Natural killer cell (primary cell): ENCODE measurements around the gene CXCL1. TPM values are rescaled to one million over a fixed set of nuclear protein-coding genes. Genes with fewer than 3 reads are reported as not detected.

Experiments used
- ATAC-seq, 3 donors: fragments of 150-1000 bp in 2 of 3; fragments of 200-7000 bp in 1 of 3; cut with Tn5 transposase; 1 replicate in 1 of 3; 2 replicates in 2 of 3; pipeline ENCODE4 v1.10.0; 2021; ENCODE audit warnings: mild to moderate bottlenecking in 2 of 3, moderate library complexity in 2 of 3
- DNase-seq, 2 donors: peaks; one replicate each; pipeline versions ENCODE4 v3.0.0 to v3.0.0-alpha.2; 2013 to 2021; ENCODE audit warnings: mixed read lengths in 1 of 2
- H3K27ac ChIP-seq: one replicate; pipeline ENCODE4 v1.5.1; 2013; ENCODE audit warnings: mild to moderate bottlenecking, low read length
- H3K27me3 ChIP-seq: one replicate; pipeline ENCODE4 v1.6.1; 2013; ENCODE audit warnings: low read length; ENCODE audit not compliant: control insufficient read depth, insufficient read depth
- H3K36me3 ChIP-seq: one replicate; pipeline ENCODE4 v1.6.1; 2013; ENCODE audit warnings: low read length; ENCODE audit not compliant: control insufficient read depth, insufficient read depth
- H3K4me1 ChIP-seq: one replicate; pipeline ENCODE4 v1.6.1; 2013; ENCODE audit warnings: low read length; ENCODE audit not compliant: control insufficient read depth, insufficient read depth
- H3K4me3 ChIP-seq: one replicate; pipeline ENCODE4 v1.5.1; 2013; ENCODE audit warnings: low read length
- H3K9me3 ChIP-seq: one replicate; pipeline ENCODE4 v1.6.1; 2013; ENCODE audit warnings: low read length; ENCODE audit not compliant: control insufficient read depth, insufficient read depth
- H3K27ac Mint-ChIP-seq, 2 donors: one replicate each; pipeline ENCODE4 v1.8.0; 2022; ENCODE audit warnings: mild to moderate bottlenecking in 2 of 2, mixed read lengths in 2 of 2, moderate library complexity in 1 of 2
- H3K27me3 Mint-ChIP-seq, 2 donors: one replicate each; pipeline ENCODE4 v1.8.0; 2022; ENCODE audit warnings: low read depth in 2 of 2, mixed read lengths in 2 of 2
- H3K36me3 Mint-ChIP-seq: one replicate; pipeline ENCODE4 v1.8.0; 2022; ENCODE audit warnings: mixed read lengths
- H3K4me1 Mint-ChIP-seq, 2 donors: one replicate each; pipeline ENCODE4 v1.8.0; 2022; ENCODE audit warnings: mixed read lengths in 2 of 2
- H3K4me3 Mint-ChIP-seq: one replicate; pipeline ENCODE4 v1.8.0; 2022; ENCODE audit warnings: mild to moderate bottlenecking, moderate library complexity, mixed read lengths
- H3K9me3 Mint-ChIP-seq, 2 donors: one replicate each; pipeline ENCODE4 v1.8.0; 2022; ENCODE audit warnings: mixed read lengths in 2 of 2
- CTCF ChIP-seq: fragments of 200-600 bp; IDR thresholded peaks from one replicate; pipeline ENCODE4 v1.8.0; 2022; ENCODE audit warnings: antibody characterized with exemption
- WGBS: methylation state at CpG from one replicate; pipeline ENCODE4 v1.1.7; 2013; ENCODE audit warnings: missing lambda C conversion rate; ENCODE audit not compliant: insufficient coverage; 5-methylcytosine and 5-hydroxymethylcytosine counted together
- intact Hi-C: fragments of 100-400 bp; cut with micrococcal nuclease; formaldehyde crosslinking; loops from one replicate; pipeline ENCODE4 v1.14.2; 2022
- total RNA-seq, 4 donors: library from RNA; stranded (reverse); fragments of 120-200 nt in 1 of 4; gene quantifications; one replicate each; pipeline versions ENCODE4 v1.2.3 to v1.2.4, GENCODE V29; 2013 to 2022

Gene CXCL1
- total RNA-seq, 3 donors from 2014 or later (not counting 1 experiment from before 2014, with no cell fraction given): 3.4 TPM; not detected in 2

GRCh38 chr4:73862322-73862721, 6.9 kb upstream of the CXCL1 start:
- H3K4me3 ChIP-seq: no peak overlapping the region
- H3K27ac ChIP-seq: no peak overlapping the region
- Mint-ChIP-seq H3K9me3 (no peaks in the 10 kb centered on the region), H3K4me3 (no peak overlapping the region), H3K27me3 (no peaks in the 10 kb centered on the region), H3K4me1 (no peaks in the 10 kb centered on the region), H3K27ac (no peak overlapping the region), H3K36me3 (no peaks in the 10 kb centered on the region)
- DNase-seq (no peak), ATAC-seq (no peak)
- WGBS: 100% methylated on average over 1 of the region's 1 CpG
- intact Hi-C loops: no loop called here
- no peak for TF ChIP-seq CTCF
- H3K36me3 ChIP-seq: no peaks in the 10 kb centered on the region
- no peaks in the 10 kb centered on the region for H3K4me1 ChIP-seq
- H3K27me3 ChIP-seq: no peaks in the 10 kb centered on the region
- no peaks in the 10 kb centered on the region for H3K9me3 ChIP-seq

- peaks cover 0 to 10% of the 10 kb centered on the region in 2 donors for H3K27me3 Mint-ChIP-seq
- no peak overlapping the region for H3K4me3 ChIP-seq
- DNase-seq (no peak), ATAC-seq (no peak)
- H3K9me3 Mint-ChIP-seq: no peaks in the 10 kb centered on the region
- peaks cover 6% of the 10 kb centered on the region for H3K4me1 ChIP-seq
- H3K36me3 Mint-ChIP-seq: no peaks in the 10 kb centered on the region
- H3K36me3 ChIP-seq: no peaks in the 10 kb centered on the region
- H3K27me3 ChIP-seq: no peaks in the 10 kb centered on the region
- no peak overlapping the region for H3K27ac Mint-ChIP-seq
- H3K4me1 Mint-ChIP-seq: no peaks in the 10 kb centered on the region
- TF ChIP-seq CTCF: no peak
- no peak overlapping the region for H3K4me3 Mint-ChIP-seq
- no peaks in the 10 kb centered on the region for H3K9me3 ChIP-seq
- no peak overlapping the region for H3K27ac ChIP-seq
- 96% methylated on average over 2 of the region's 2 CpGs for WGBS
- intact Hi-C loops: no loop called here
These were observed 4.8 kb upstream of the CXCL1 start for GRCh38 chr4:73864365-73864764.

- H3K4me3 ChIP-seq: no peak overlapping the region
- H3K4me1 Mint-ChIP-seq: no peaks in the 10 kb centered on the region
- H3K9me3 Mint-ChIP-seq: no peaks in the 10 kb centered on the region
- no peaks in the 10 kb centered on the region for H3K36me3 ChIP-seq
- no peak for DNase-seq
- no peak for ATAC-seq
- no peaks in the 10 kb centered on the region for H3K27me3 ChIP-seq
- H3K27ac ChIP-seq: no peak overlapping the region
- 92% methylated on average over 7 of the region's 8 CpGs for WGBS
- H3K27me3 Mint-ChIP-seq: peaks cover 0 to 10% of the 10 kb centered on the region in 2 donors
- H3K36me3 Mint-ChIP-seq: no peaks in the 10 kb centered on the region
- no peaks in the 10 kb centered on the region for H3K9me3 ChIP-seq
- intact Hi-C loops: no loop called here
- no peak for TF ChIP-seq CTCF
- peaks cover 6% of the 10 kb centered on the region for H3K4me1 ChIP-seq
- no peak overlapping the region for H3K27ac Mint-ChIP-seq
- no peak overlapping the region for H3K4me3 Mint-ChIP-seq
These were observed 4.2 kb upstream of the CXCL1 start for GRCh38 chr4:73864961-73865360.

- Histone ChIP-seq H3K9me3 (no peaks in the 10 kb centered on the region), H3K27me3 (no peaks in the 10 kb centered on the region), H3K4me1 (peaks cover 6% of the 10 kb centered on the region), H3K4me3 (no peak overlapping the region), H3K36me3 (no peaks in the 10 kb centered on the region), H3K27ac (no peak overlapping the region)
- Mint-ChIP-seq H3K36me3 (no peaks in the 10 kb centered on the region), H3K4me3 (no peak overlapping the region), H3K27ac (no peak overlapping the region), H3K27me3 (peaks cover 0 to 10% of the 10 kb centered on the region in 2 donors), H3K4me1 (no peaks in the 10 kb centered on the region), H3K9me3 (no peaks in the 10 kb centered on the region)
- WGBS: 66% methylated on average over 5 of the region's 5 CpGs
- TF ChIP-seq CTCF: no peak
- ATAC-seq (no peak), DNase-seq (no peak)
- intact Hi-C loops: no loop called here
These were observed 3.6 kb upstream of the CXCL1 start for GRCh38 chr4:73865431-73866096.
